ENCODE results near the gene WT1. TPM values are rescaled to one million over a fixed set of nuclear protein-coding genes. Genes with fewer than 3 reads are reported as not detected.

Gene WT1
- total and polyA plus RNA-seq, 2 donors (not counting 3 experiments of a cell fraction or from before 2014, with no cell fraction given) = not detected

- BruUV-seq (replicated peaks) = no TSS peak
- Histone ChIP-seq H3K36me3 (ENCODE audit: control insufficient read depth in 2 of 2, extremely low read depth in 1 of 2, insufficient read depth in 2 of 2, low read length in 2 of 2) (no peaks in the 10 kb centered on the region), H3K4me1 (ENCODE audit: control insufficient read depth, extremely low read depth, insufficient read depth, low read length) (no peaks in the 10 kb centered on the region), H3K9me3 (replicated peaks; ENCODE audit: control insufficient read depth, insufficient read depth, low read length) (no peaks in the 10 kb centered on the region), H3K79me2 (ENCODE audit: control insufficient read depth, insufficient read depth, low read length) (no peaks in the 10 kb centered on the region), H4K20me1 (replicated peaks; ENCODE audit: control insufficient read depth, extremely low read depth, insufficient read depth, low read length) (no peaks in the 10 kb centered on the region), H3K9me1 (replicated peaks; ENCODE audit: control insufficient read depth, extremely low read depth, insufficient read depth, low read length) (no peaks in the 10 kb centered on the region), H3K4me3 (replicated peaks in 1 of 3; ENCODE audit: insufficient read depth in 1 of 3, low read depth in 1 of 3, low read length in 3 of 3) (no peak overlapping the region), H3K9ac (replicated peaks; ENCODE audit: extremely low read depth, insufficient read depth, low read length) (no peak overlapping the region), H3K4me2 (ENCODE audit: insufficient read depth, low read length) (no peak overlapping the region), H2AFZ (ENCODE audit: low read depth, low read length) (no peak overlapping the region), H3K27ac (ENCODE audit: insufficient read depth, low read depth, low read length) (no peak overlapping the region), H3K27me3 (ENCODE audit: control insufficient read depth in 2 of 2, insufficient read depth in 2 of 2, low read length in 2 of 2) (peaks cover 78 to 88% of the 10 kb centered on the region in 2 experiments)
- ChIA-PET CTCF (no interaction called here), POLR2A (no interaction called here)
- intact Hi-C loops (cut with micrococcal nuclease) (no loop called here), dilution Hi-C loops (cut with MboI; ENCODE audit: extremely low pct_ligation_motif_present, low sequenced_read_pairs) (no loop called here)
- FAIRE-seq = no peak
- TF ChIP-seq MYC (IDR thresholded peaks at IDR 0.05; ENCODE audit: low read depth, low read length) = no peak
- no peak for DNase-seq (ENCODE audit: low read depth, low spot score)
Observed at GRCh38 chr11:32428665-32429303, 6.6 kb downstream of the WT1 start.

DNA sequence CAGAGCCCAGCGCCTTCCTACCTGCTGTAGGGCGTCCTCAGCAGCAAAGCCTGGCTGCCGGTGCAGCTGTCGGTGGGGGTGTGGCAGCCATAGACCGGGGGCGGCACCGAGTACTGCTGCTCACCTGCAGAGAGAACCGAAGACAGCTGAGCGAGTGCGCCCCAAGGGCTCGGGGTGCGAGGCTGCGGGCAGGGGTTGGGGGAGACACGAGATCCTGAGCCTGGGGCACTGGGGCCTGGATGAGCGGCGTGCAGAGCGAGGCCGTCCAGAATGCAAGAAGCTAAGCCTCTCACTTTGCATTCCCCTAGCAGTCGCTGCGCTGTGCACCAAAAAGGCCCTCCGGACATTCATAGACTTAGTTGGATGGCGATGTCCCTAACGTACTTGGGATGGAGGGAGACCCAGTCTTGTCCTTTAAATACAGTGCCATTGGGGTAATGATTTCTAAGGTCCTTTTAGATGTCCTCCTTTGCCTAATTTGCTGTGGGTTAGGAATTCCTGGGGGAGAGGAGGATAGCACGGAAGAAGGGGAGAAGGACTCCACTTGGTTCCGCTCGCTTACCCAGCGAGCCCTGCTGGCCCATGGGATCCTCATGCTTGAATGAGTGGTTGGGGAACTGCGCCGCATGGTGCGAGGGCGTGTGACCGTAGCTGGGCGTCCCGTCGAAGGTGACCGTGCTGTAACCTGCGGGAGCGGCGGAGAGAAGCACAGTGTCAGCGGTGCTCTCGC, 7.2 kb downstream of the WT1 start:
- Histone ChIP-seq H3K36me3 (ENCODE audit: control insufficient read depth in 2 of 2, extremely low read depth in 1 of 2, insufficient read depth in 2 of 2, low read length in 2 of 2) (no peaks in the 10 kb centered on the region), H3K9me3 (replicated peaks; ENCODE audit: control insufficient read depth, insufficient read depth, low read length) (no peaks in the 10 kb centered on the region), H3K9me1 (replicated peaks; ENCODE audit: control insufficient read depth, extremely low read depth, insufficient read depth, low read length) (no peaks in the 10 kb centered on the region), H3K4me2 (ENCODE audit: insufficient read depth, low read length) (no peak overlapping the region), H2AFZ (ENCODE audit: low read depth, low read length) (no peak overlapping the region), H3K27me3 (ENCODE audit: control insufficient read depth in 2 of 2, insufficient read depth in 2 of 2, low read length in 2 of 2) (peaks cover 73 to 86% of the 10 kb centered on the region in 2 experiments), H3K4me3 (replicated peaks in 1 of 3; ENCODE audit: insufficient read depth in 1 of 3, low read depth in 1 of 3, low read length in 3 of 3) (no peak overlapping the region), H3K9ac (replicated peaks; ENCODE audit: extremely low read depth, insufficient read depth, low read length) (no peak overlapping the region), H4K20me1 (replicated peaks; ENCODE audit: control insufficient read depth, extremely low read depth, insufficient read depth, low read length) (no peaks in the 10 kb centered on the region), H3K4me1 (ENCODE audit: control insufficient read depth, extremely low read depth, insufficient read depth, low read length) (no peaks in the 10 kb centered on the region), H3K27ac (ENCODE audit: insufficient read depth, low read depth, low read length) (no peak overlapping the region), H3K79me2 (ENCODE audit: control insufficient read depth, insufficient read depth, low read length) (no peaks in the 10 kb centered on the region)
- no peak for FAIRE-seq
- dilution Hi-C loops (cut with MboI; ENCODE audit: extremely low pct_ligation_motif_present, low sequenced_read_pairs) = no loop called here
- no TSS peak for BruUV-seq (replicated peaks)
- intact Hi-C loops (cut with micrococcal nuclease) = no loop called here
- POLR2A ChIA-PET = no interaction called here
- CTCF ChIA-PET = no interaction called here
- TF ChIP-seq, protein P1, sequence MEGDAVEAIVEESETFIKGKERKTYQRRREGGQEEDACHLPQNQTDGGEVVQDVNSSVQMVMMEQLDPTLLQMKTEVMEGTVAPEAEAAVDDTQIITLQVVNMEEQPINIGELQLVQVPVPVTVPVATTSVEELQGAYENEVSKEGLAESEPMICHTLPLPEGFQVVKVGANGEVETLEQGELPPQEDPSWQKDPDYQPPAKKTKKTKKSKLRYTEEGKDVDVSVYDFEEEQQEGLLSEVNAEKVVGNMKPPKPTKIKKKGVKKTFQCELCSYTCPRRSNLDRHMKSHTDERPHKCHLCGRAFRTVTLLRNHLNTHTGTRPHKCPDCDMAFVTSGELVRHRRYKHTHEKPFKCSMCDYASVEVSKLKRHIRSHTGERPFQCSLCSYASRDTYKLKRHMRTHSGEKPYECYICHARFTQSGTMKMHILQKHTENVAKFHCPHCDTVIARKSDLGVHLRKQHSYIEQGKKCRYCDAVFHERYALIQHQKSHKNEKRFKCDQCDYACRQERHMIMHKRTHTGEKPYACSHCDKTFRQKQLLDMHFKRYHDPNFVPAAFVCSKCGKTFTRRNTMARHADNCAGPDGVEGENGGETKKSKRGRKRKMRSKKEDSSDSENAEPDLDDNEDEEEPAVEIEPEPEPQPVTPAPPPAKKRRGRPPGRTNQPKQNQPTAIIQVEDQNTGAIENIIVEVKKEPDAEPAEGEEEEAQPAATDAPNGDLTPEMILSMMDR (IDR thresholded peaks at IDR 0.05; ENCODE audit: extremely low read depth in 1 of 2, insufficient read depth in 1 of 2, low read depth in 1 of 2, low read length in 2 of 2) = no peak
- peak; percentile 46 for TF ChIP-seq EZH2 (IDR thresholded peaks at IDR 0.05; ENCODE audit: borderline replicate concordance, low read depth, low read length, severe bottlenecking)
- DNase-seq (ENCODE audit: low read depth, low spot score) = no peak

Measured in endothelial cell of umbilical vein (primary cell).